Subcutaneous abdominal adipose tissue (tissue), 5 donors: ENCODE measurements around the gene KDELR1.
A peak's percentile ranks its signal among the peaks of the same experiment; 100 is the strongest.

ENCODE experiments used
- H3K27ac ChIP-seq: one replicate; pipeline ENCODE4 v1.7.0; 2013; ENCODE audit warnings: low read depth, mild to moderate bottlenecking, inconsistent platforms, low read length, moderate library complexity
- H3K27me3 ChIP-seq, 5 donors: one replicate each; pipeline ENCODE4 v1.7.0; 2013; ENCODE audit warnings: low read length in 5 of 5, inconsistent platforms in 1 of 5; ENCODE audit not compliant: control insufficient read depth in 5 of 5, insufficient read depth in 4 of 5
- H3K36me3 ChIP-seq, 5 donors: one replicate each; pipeline ENCODE4 v1.7.0; 2013; ENCODE audit warnings: low read length in 5 of 5; ENCODE audit not compliant: control insufficient read depth in 5 of 5, insufficient read depth in 5 of 5
- H3K4me1 ChIP-seq, 5 donors: one replicate each; pipeline ENCODE4 v1.7.0; 2013; ENCODE audit warnings: low read length in 5 of 5, mild to moderate bottlenecking in 3 of 5, moderate library complexity in 1 of 5; ENCODE audit not compliant: control insufficient read depth in 5 of 5, insufficient read depth in 5 of 5
- H3K4me3 ChIP-seq, 5 donors: one replicate each; pipeline ENCODE4 v1.7.0; 2013; ENCODE audit warnings: low read length in 5 of 5, low read depth in 1 of 5
- H3K9ac ChIP-seq, 5 donors: one replicate each; pipeline ENCODE4 v1.7.0; 2013; ENCODE audit warnings: low read length in 5 of 5, mild to moderate bottlenecking in 4 of 5, moderate library complexity in 3 of 5
- H3K9me3 ChIP-seq, 5 donors: one replicate each; pipeline ENCODE4 v1.7.0; 2013; ENCODE audit warnings: low read length in 5 of 5; ENCODE audit not compliant: control insufficient read depth in 5 of 5
- donor health status: healthy.
- donor health status: healthy.
- donor health status: healthy.
- donor health status: healthy.
- donor health status: healthy.

The KDELR1 gene

GRCh38 chr19:48362716-48363499, 28.4 kb downstream of the KDELR1 start:
- H3K27me3 ChIP-seq, result no peaks in the 10 kb centered on the region
- peaks cover 3 to 15% (median 12%) of the 10 kb centered on the region in 5 donors for H3K4me1 ChIP-seq
- peak overlapping the region; percentile 83 to 95 (median 93) for H3K4me3 ChIP-seq

GRCh38 chr19:48361912-48362311, 29.4 kb downstream of the KDELR1 start:
- H3K27ac ChIP-seq, result no peak overlapping the region
- peaks cover 0 to 10% (median 3%) of the 10 kb centered on the region in 5 donors for H3K36me3 ChIP-seq
- H3K27me3 ChIP-seq, result no peaks in the 10 kb centered on the region
- H3K4me3 ChIP-seq, result no peak overlapping the region
- H3K9ac ChIP-seq, result no peak overlapping the region
- no peaks in the 10 kb centered on the region for H3K9me3 ChIP-seq
- peaks cover 3 to 15% (median 12%) of the 10 kb centered on the region in 5 donors for H3K4me1 ChIP-seq

More at GRCh38 chr19:48362716-48363499, 28.4 kb downstream of the KDELR1 start:
- Histone ChIP-seq H3K27ac (peak overlapping the region; percentile 89), H3K9me3 (no peaks in the 10 kb centered on the region), H3K36me3 (peaks cover 0 to 10% (median 3%) of the 10 kb centered on the region in 5 donors), H3K9ac (peak overlapping the region; percentile 68 to 94 (median 89))

- no peak overlapping the region for H3K9ac ChIP-seq
- H3K4me1 ChIP-seq, result peaks cover 3 to 8% (median 7%) of the 10 kb centered on the region in 5 donors
- no peak overlapping the region for H3K4me3 ChIP-seq
- no peaks in the 10 kb centered on the region for H3K9me3 ChIP-seq
- no peak overlapping the region for H3K27ac ChIP-seq
- H3K36me3 ChIP-seq, result peaks cover 0 to 16% (median 4%) of the 10 kb centered on the region in 5 donors
- no peaks in the 10 kb centered on the region for H3K27me3 ChIP-seq
Measured at GRCh38 chr19:48359123-48359522, 32.2 kb downstream of the KDELR1 start.

GRCh38 chr19:48355365-48355954, 35.9 kb downstream of the KDELR1 start:
- H3K27me3 ChIP-seq, result no peaks in the 10 kb centered on the region
- no peak overlapping the region for H3K4me3 ChIP-seq
- peaks cover 0 to 16% (median 4%) of the 10 kb centered on the region in 5 donors for H3K36me3 ChIP-seq
- H3K27ac ChIP-seq, result no peak overlapping the region
- no peak overlapping the region for H3K9ac ChIP-seq
- no peaks in the 10 kb centered on the region for H3K4me1 ChIP-seq
- no peaks in the 10 kb centered on the region for H3K9me3 ChIP-seq

GRCh38 chr19:48354332-48354992, 36.9 kb downstream of the KDELR1 start:
- no peaks in the 10 kb centered on the region for H3K9me3 ChIP-seq
- no peak overlapping the region for H3K4me3 ChIP-seq
- H3K27me3 ChIP-seq, result no peaks in the 10 kb centered on the region
- H3K9ac ChIP-seq, result no peak overlapping the region
- peaks cover 0 to 9% (median 0%) of the 10 kb centered on the region in 5 donors for H3K36me3 ChIP-seq
- H3K27ac ChIP-seq, result no peak overlapping the region
- H3K4me1 ChIP-seq, result no peaks in the 10 kb centered on the region

- Histone ChIP-seq H3K4me1 (no peaks in the 10 kb centered on the region), H3K9me3 (no peaks in the 10 kb centered on the region), H3K9ac (no peak overlapping the region), H3K27ac (no peak overlapping the region), H3K27me3 (no peaks in the 10 kb centered on the region), H3K36me3 (peaks cover 0 to 9% (median 0%) of the 10 kb centered on the region in 5 donors), H3K4me3 (no peak overlapping the region)
Measured at GRCh38 chr19:48353677-48354076, 37.7 kb downstream of the KDELR1 start.

GRCh38 chr19:48351341-48351752, 40.0 kb downstream of the KDELR1 start:
- H3K9me3 ChIP-seq, result no peaks in the 10 kb centered on the region

GRCh38 chr19:48350856-48351255, 40.5 kb downstream of the KDELR1 start:
- H3K27me3 ChIP-seq, result no peaks in the 10 kb centered on the region
- H3K4me3 ChIP-seq, result no peak overlapping the region
- peaks cover 0 to 6% (median 0%) of the 10 kb centered on the region in 5 donors for H3K36me3 ChIP-seq
- H3K4me1 ChIP-seq, result peaks cover 0 to 6% (median 0%) of the 10 kb centered on the region in 5 donors
- no peak overlapping the region for H3K9ac ChIP-seq
- no peak overlapping the region for H3K27ac ChIP-seq
- no peaks in the 10 kb centered on the region for H3K9me3 ChIP-seq

More at GRCh38 chr19:48351341-48351752, 40.0 kb downstream of the KDELR1 start:
- H3K4me1 ChIP-seq, result peaks cover 0 to 6% (median 0%) of the 10 kb centered on the region in 5 donors
- no peak overlapping the region for H3K27ac ChIP-seq
- peaks cover 0 to 6% (median 0%) of the 10 kb centered on the region in 5 donors for H3K36me3 ChIP-seq
- no peak overlapping the region for H3K4me3 ChIP-seq
- H3K9ac ChIP-seq, result no peak overlapping the region
- no peaks in the 10 kb centered on the region for H3K27me3 ChIP-seq

GRCh38 chr19:48348737-48349136, 42.6 kb downstream of the KDELR1 start:
- peaks cover 0 to 6% (median 0%) of the 10 kb centered on the region in 5 donors for H3K4me1 ChIP-seq
- no peaks in the 10 kb centered on the region for H3K9me3 ChIP-seq

GRCh38 chr19:48348045-48348444, 43.3 kb downstream of the KDELR1 start:
- no peak overlapping the region for H3K27ac ChIP-seq
- H3K9ac ChIP-seq, result no peak overlapping the region
- peaks cover 0 to under 1% (median 0%) of the 10 kb centered on the region in 5 donors for H3K36me3 ChIP-seq
- peaks cover 0 to 6% (median 0%) of the 10 kb centered on the region in 5 donors for H3K4me1 ChIP-seq
- H3K27me3 ChIP-seq, result no peaks in the 10 kb centered on the region
- H3K4me3 ChIP-seq, result no peak overlapping the region
- no peaks in the 10 kb centered on the region for H3K9me3 ChIP-seq

More at GRCh38 chr19:48348737-48349136, 42.6 kb downstream of the KDELR1 start:
- H3K27ac ChIP-seq, result no peak overlapping the region
- H3K9ac ChIP-seq, result no peak overlapping the region
- no peaks in the 10 kb centered on the region for H3K27me3 ChIP-seq
- no peak overlapping the region for H3K4me3 ChIP-seq
- no peaks in the 10 kb centered on the region for H3K36me3 ChIP-seq
